Neutrophil (primary cell): Measurements from ENCODE around the gene ARFGAP3.
"Not testable (repeated sequence)": the region's sequence is repeated elsewhere in the genome, so short reads cannot be mapped to it uniquely, and the experiment has no call there.

Experiments used
- H3K27ac ChIP-seq: fragments of 200-600 bp; sonication (generic); 2 replicates; pipeline ENCODE4 v1.5.1; 2016; ENCODE audit warnings: mild to moderate bottlenecking, moderate library complexity
- H3K27me3 ChIP-seq: fragments of 200-600 bp; sonication (generic); 2 replicates; pipeline ENCODE4 v1.6.0; 2016; ENCODE audit warnings: mild to moderate bottlenecking
- H3K36me3 ChIP-seq: fragments of 200-600 bp; sonication (generic); 2 replicates; pipeline ENCODE4 v1.5.1; 2017
- H3K4me1 ChIP-seq, 2 experiments: fragments of 200-600 bp in 1 of 2; sonication (generic) in 1 of 2; 1 replicate in 1 of 2; 2 replicates in 1 of 2; pipeline versions ENCODE4 v1.5.1 to v1.6.1; 2013 to 2016; ENCODE audit warnings: low read depth in 1 of 2, low read length in 1 of 2, mild to moderate bottlenecking in 1 of 2, moderate library complexity in 1 of 2; ENCODE audit not compliant: control insufficient read depth in 1 of 2, insufficient read depth in 1 of 2
- H3K4me3 ChIP-seq, 2 experiments: fragments of 200-600 bp in 1 of 2; sonication (generic) in 1 of 2; 1 replicate in 1 of 2; 2 replicates in 1 of 2; pipeline ENCODE4 v1.5.1; 2013 to 2016; ENCODE audit warnings: low read depth in 1 of 2, low read length in 1 of 2, mild to moderate bottlenecking in 1 of 2, moderate library complexity in 1 of 2
- H3K9me3 ChIP-seq: fragments of 200-600 bp; sonication (generic); 2 replicates; pipeline ENCODE4 v1.5.1; 2016
- TF ChIP-seq, protein P1 (sequence below): fragments of 200-600 bp; sonication (generic); IDR thresholded peaks from 2 replicates; pipeline ENCODE4 v1.5.1; 2016; ENCODE audit warnings: antibody characterized with exemption

ARFGAP3 gene

DNA sequence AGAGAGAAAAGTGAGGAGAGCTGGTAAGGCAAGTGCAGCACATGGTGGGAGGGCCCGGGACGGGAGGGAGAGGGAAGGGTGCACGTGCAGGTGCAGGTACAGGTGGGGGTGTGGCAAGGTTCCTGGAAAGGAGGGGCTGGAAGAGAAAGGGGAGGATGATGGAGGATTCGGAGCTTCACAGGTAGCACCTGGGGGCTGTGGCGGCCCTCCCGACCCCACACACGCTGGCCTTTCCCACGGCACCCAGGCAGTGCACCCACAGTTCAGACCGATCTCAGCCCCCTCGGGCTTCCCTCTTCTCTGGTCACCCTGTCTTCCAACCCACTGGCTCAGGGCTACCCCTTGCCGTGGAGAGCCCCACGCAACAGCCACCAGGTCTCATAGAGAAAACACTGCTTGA, 69.1 kb downstream of the ARFGAP3 start:
- no peaks in the 10 kb centered on the region for H3K4me1 ChIP-seq
- no peaks in the 10 kb centered on the region for H3K36me3 ChIP-seq
- H3K4me3 ChIP-seq = no peak overlapping the region
- H3K27me3 ChIP-seq = no peaks in the 10 kb centered on the region
- TF ChIP-seq, protein P1, sequence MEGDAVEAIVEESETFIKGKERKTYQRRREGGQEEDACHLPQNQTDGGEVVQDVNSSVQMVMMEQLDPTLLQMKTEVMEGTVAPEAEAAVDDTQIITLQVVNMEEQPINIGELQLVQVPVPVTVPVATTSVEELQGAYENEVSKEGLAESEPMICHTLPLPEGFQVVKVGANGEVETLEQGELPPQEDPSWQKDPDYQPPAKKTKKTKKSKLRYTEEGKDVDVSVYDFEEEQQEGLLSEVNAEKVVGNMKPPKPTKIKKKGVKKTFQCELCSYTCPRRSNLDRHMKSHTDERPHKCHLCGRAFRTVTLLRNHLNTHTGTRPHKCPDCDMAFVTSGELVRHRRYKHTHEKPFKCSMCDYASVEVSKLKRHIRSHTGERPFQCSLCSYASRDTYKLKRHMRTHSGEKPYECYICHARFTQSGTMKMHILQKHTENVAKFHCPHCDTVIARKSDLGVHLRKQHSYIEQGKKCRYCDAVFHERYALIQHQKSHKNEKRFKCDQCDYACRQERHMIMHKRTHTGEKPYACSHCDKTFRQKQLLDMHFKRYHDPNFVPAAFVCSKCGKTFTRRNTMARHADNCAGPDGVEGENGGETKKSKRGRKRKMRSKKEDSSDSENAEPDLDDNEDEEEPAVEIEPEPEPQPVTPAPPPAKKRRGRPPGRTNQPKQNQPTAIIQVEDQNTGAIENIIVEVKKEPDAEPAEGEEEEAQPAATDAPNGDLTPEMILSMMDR = no peak
- H3K9me3 ChIP-seq = no peaks in the 10 kb centered on the region
- H3K27ac ChIP-seq = no peak overlapping the region

DNA sequence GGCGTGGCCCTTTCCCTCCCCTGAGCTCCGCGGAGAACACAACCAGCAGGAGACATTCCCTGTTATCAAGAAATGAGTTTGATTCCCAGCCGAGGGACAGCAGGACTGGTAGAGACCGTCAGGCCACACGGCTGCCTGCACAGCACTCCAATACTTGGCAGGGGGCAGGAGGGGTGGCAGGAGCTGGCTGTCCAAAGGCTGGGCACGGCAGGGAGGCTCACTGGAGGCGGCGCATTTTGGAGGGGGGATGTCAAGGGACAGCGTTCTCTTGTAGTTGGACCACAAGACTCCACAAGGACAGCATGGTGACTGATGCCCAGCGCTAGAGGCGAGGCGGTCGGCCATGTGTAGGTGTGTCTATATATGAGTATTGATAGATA, 69.7 kb downstream of the ARFGAP3 start:
- Histone ChIP-seq H3K27me3 (no peaks in the 10 kb centered on the region), H3K36me3 (no peaks in the 10 kb centered on the region), H3K9me3 (no peaks in the 10 kb centered on the region), H3K4me1 (no peaks in the 10 kb centered on the region), H3K4me3 (no peak overlapping the region), H3K27ac (no peak overlapping the region)
- TF ChIP-seq, protein P1 = no peak

DNA sequence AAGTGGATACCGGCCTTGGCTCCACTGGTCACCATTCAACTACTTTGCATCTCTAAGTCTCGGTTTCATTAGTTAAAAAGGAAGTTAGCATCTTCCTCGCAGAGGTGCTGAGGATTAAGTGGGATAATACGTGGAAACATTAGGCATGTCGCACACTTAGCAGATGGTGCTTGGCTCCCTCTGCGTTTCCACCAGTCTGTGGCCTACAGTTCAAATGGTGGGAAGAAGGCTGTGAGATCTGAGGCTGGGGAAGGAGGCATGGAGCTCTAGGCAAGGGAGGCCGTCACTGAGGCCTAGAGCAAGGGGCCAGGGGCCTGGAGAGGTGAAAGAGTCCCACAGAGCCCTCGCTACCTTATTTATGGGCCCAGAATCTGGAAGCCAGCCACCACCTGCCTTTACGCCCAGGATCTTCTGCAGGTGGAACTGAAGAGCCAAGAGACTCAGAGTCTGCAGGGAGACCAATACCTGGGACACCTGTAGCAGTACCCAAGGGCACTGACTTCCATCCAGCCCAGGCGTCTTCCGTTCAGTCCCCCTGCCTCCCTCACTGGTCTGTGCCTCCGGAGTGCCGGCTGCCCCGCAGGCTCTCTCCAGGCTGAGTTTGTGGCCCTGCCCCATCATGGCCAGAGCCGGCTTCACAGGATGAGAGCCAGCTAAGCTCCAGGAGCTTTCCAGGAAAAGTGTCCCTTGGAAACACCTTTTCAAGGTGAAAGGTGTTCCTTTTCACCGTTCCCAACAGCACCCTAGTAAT, 70.3 kb downstream of the ARFGAP3 start:
- Histone ChIP-seq H3K27me3 (no peaks in the 10 kb centered on the region), H3K4me1 (no peaks in the 10 kb centered on the region), H3K27ac (no peak overlapping the region), H3K4me3 (no peak overlapping the region), H3K9me3 (no peaks in the 10 kb centered on the region), H3K36me3 (no peaks in the 10 kb centered on the region)
- TF ChIP-seq, protein P1 = no peak

DNA sequence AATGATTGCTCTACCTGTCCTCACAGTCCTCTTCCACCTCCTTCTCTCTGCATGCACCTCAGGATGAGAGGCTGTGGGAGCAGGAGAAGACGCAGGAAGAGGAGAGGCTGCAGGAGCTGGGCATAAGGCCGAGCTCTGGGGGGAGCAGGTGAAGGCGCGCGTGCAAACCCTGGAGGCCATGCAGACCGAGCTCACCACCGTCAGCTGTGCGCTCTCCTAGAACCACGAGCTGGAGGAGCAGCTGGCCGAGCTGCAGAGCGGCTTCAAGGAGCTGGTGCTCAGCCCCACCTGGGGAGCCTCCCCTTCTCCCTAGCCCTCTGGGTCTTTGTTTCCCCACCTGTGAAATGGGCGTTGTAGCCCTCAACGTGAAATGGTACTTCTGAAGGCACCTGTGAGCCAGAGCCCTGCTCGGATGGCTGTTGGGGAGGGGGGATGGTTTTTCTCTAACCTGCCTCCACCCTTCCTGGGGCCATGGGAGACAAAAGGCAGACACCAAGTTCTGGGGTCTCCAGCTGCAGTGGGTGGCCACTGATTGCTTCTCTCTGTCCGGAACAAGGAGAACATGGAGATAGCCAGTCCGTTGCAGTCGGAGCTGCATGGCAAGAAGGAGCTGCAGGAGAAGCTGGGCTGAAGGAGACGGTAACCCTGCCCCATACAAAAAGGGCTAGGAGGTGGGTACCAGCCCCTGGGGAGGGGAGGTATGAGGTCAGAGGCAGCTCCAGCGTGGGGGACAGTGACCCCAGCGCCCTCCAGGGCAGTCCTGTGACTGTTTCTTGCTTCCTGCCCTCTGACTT, 71.2 kb downstream of the ARFGAP3 start:
- Histone ChIP-seq H3K27me3 (no peaks in the 10 kb centered on the region), H3K9me3 (no peaks in the 10 kb centered on the region), H3K27ac (no peak overlapping the region), H3K4me3 (no peak overlapping the region), H3K36me3 (no peaks in the 10 kb centered on the region), H3K4me1 (no peaks in the 10 kb centered on the region)
- TF ChIP-seq, protein P1 = no peak

DNA sequence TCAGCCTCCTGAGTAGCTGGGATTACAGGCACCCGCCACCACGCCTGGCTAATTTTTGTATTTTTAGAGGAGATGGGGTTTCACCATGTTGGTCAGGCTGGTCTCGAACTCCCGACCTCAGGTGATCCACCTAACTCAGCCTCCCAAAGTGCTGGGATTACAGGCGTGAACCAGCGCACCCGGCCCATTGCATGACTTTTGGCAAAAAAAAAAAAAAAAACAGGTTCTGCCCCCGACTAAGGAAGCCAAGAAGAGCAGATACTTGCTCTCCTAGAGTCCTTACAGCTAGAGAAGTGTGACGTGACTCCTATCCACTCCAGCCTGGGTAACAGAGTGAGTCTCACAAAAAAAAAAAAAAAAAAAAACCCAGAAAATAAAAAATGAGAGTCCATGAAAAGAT, 74.8 kb downstream of the ARFGAP3 start:
- not testable (repeated sequence) for H3K27me3 ChIP-seq, H3K9me3 ChIP-seq, H3K36me3 ChIP-seq, H3K4me3 ChIP-seq, H3K4me1 ChIP-seq, H3K27ac ChIP-seq

DNA sequence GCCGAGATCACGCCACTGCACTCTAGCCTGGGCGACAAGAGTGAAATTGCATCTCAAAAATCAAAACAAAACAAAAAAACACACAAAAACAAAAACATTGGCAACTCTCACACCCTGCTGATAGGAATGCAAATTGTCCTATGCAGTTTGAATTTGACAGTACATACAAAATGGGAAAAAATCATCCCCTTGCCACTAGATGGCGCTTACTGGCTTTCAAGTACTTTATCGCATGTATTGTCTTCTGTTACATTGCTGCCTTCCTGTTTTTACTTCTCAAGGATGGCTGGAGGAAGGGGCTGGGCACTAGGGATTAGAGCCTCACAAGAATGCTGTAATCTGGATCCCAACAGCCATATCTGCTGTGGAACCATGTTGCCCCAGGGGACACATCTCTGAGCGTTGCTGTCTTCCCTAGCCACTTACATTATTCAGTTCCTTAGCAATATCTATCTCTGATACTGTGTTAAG, 77.0 kb downstream of the ARFGAP3 start:
- no peaks in the 10 kb centered on the region for H3K36me3 ChIP-seq
- H3K4me3 ChIP-seq = no peak overlapping the region
- H3K27me3 ChIP-seq = no peaks in the 10 kb centered on the region
- no peaks in the 10 kb centered on the region for H3K9me3 ChIP-seq
- H3K27ac ChIP-seq = no peak overlapping the region
- TF ChIP-seq, protein P1 = peak; percentile 76
- peaks cover 3 to 4% of the 10 kb centered on the region in 2 experiments for H3K4me1 ChIP-seq
